M059J (cell line): ENCODE results near the gene TBC1D10A. TPM values are rescaled to one million over a fixed set of nuclear protein-coding genes. Genes with fewer than 3 reads are reported as not detected.

Experiments
- DNase-seq: peaks from one replicate; pipeline ENCODE4 v3.0.0-alpha.2; 2012; ENCODE audit warnings: low read depth
- total RNA-seq: library from RNA; depleted of rRNA; stranded (reverse); fragments of >200 nt; shearing (Covaris generic); gene quantifications from 2 replicates; pipeline ENCODE4 v1.2.3, GENCODE V29; 2014; rRNA removed

Gene TBC1D10A
- total RNA-seq, 1 experiment from 2014 or later, result 20.9 TPM

DNA sequence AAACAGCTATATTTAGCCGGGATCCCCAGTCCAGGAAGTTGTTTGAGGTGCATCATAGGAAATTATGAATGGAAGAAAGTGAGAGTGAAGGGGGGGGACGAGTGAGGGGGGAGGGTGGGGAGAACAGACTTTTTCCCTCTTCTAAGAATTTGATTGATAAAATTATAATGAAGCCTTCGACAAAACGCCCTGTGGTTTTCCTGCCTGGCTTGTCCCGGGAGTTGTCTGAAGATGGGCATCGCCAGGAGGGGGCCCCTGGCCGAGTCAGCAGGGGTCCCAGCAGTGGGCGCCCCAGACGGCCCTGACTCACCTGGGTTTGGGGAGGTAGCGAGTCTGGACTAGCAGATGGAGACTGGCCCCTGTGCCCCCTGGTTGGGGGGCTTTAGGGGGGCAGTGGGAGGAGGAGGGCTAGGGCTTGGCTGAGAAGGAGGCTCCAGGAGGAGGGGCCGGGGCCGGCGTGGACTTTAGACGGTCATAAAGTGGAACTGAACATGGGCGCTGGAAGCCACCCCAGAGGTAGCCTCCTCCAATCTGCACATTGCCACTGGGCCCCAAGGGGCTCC, 79.8 kb downstream of the TBC1D10A start:
- DNase-seq, result no peak

DNA sequence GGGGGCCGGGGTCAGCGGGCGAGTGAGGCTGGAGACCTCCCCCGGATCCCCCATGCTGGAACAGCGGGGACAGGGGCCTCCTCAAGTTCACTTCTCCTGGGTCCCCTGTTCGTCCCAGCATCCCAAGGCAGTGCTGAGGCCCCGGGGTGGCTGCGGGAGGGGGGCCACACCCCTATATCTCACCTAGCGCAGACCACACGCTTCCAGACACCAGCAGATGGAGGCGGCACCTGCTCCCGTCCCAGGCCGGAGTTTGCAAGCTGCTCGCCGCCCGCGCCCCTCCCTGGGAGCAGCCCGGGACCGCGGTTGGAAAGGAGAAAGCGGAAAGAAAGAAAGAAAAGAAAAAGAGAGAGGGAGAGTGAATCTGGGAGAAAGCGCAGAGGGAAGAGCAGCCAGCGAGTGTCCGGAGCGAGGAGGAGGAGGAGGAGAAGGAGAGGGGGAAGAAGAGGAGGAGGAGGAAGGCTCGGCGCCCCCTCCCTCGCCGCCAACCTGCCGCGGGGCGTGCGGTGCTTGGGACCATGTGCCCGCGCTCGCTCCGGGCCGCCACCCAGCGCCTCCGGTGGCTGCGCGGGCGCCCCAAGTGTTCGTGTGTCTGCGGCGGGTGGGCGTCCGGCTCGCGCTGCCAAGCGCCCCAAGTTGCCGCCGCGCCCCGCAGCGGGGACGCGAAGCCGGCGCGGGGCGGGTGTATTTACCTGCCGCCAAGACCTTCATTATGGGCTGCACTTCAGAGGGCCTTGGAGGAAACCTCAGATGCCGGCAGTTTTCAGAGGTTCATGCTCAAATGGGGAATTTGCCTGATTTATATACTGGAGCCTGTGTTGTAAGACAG, 80.5 kb downstream of the TBC1D10A start, which contains the start of gene LIF:
Gene LIF, minus strand, starts transcription at position 775 of the 829 bp plus-strand sequence. Its CDS starts 64 bp downstream, at position 711.
- DNase-seq, result peak; percentile 66

DNA sequence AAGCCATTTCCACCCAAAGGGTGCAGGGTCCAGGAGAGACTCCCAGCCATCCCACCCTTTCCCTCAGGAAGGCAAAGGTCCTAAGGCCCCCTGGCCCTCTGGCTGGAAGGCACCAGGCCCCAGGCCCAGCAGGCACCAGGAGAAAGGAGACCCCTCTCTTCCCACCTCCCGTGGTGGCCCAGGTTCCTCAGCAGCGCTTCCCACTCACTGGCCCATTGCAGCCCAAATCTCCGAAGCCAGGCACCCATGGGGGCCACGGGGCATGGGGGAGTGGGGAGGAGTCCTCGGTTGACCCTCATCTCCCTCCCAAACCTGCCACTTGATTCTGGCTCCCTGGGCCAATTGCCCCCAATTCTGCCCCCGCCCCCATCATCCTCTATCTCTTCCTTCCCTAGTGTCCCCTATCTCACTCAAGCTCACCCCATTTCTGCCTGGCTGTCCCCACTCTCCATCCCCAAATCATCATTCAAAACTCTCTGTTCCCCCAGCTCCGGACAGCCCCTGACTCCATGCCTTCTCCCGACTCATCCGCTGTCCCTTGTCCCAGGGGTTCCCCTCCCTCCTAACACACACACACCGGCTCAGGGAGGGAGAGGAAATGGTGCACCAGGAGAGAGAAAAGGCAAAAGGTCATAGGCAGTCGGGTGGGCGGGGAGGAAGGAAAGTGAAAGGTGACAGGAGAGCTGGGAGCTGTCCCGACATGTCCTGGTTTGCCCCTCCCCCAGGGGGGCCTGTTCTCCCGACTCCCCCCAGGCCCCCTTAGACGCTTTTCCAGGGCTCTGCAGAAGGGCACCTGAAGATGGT, 81.4 kb downstream of the TBC1D10A start:
- no peak for DNase-seq

DNA sequence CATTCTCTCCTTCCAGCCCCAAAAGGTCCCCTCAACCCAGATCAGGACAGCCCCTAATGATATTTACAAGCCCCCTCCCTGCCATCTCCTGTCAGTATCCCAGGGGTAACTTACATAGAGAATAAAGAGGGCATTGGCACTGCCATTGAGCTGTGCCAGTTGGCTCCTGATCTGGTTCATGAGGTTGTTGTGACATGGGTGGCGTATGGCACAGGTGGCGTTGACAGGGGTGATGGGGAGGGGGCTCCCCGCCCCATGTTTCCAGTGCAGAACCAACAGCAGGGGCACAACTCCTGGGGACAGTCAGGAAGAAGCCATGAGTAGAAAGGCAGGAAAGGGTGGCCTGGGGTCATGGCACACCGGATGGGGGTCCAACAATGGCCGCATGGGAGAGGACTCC, 82.1 kb downstream of the TBC1D10A start:
- DNase-seq, result no peak

DNA sequence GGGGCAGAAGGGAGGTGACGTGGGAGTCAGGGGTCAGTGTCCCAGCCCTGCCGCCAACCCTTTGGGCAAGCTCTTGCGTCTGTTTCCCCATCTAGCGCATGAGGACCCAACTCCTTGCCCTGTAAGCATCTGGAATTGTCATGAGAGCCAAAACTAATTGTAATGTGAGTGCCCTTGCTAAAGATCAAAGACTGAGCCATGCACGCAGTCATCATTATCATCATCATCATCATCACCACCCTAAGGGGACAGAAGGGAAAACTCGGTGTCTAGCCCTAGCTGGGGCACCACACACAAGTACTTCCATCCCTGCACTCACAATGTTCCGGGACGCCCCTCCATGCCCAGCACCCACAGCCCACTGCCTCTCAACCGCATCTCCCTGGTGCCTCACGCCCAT, 82.7 kb downstream of the TBC1D10A start:
- no peak for DNase-seq

DNA sequence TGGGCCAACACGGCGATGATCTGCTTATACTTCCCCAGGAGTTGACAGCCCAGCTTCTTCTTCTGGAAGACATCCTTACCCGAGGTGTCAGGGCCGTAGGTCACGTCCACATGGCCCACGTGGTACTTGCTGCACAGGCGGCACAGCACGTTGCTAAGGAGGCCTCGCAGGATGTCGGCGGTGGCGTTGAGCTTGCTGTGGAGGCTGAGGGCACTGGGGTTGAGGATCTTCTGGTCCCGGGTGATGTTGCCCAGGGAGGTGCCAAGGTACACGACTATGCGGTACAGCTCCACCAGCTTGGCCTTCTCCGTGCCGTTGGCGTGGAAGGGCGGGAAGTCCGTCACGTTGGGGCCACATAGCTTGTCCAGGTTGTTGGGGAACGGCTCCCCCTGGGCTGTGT, 83.1 kb downstream of the TBC1D10A start:
- DNase-seq, result no peak

Other genes starting within 250 kb of the TBC1D10A start
- gene HORMAD2, start 246.5 kb downstream of the TBC1D10A start, total RNA-seq, result 0.22 TPM in 1 of 2 replicates, not detected in the other
- 7.5 and 9.9 TPM in 2 replicates for gene LIF, start 80.2 kb downstream of the TBC1D10A start, total RNA-seq
- gene OSM, start 60.1 kb downstream of the TBC1D10A start, total RNA-seq, result not detected in 2 replicates
- 2.8 and 4.5 TPM in 2 replicates for gene CASTOR1, start 37.4 kb downstream of the TBC1D10A start, total RNA-seq
- 25.9 and 52.2 TPM in 2 replicates for gene SF3A1, start 30.0 kb upstream of the TBC1D10A start, total RNA-seq
- 0.76 and 3.7 TPM in 2 replicates for gene CCDC157, start 30.1 kb upstream of the TBC1D10A start, total RNA-seq
- gene RNF215, start 60.5 kb upstream of the TBC1D10A start, total RNA-seq, result 15.1 and 17.4 TPM in 2 replicates
- 15.1 and 31.3 TPM in 2 replicates for gene SEC14L2, start 70.1 kb upstream of the TBC1D10A start, total RNA-seq
- 10.0 and 12.1 TPM in 2 replicates for gene MTFP1, start 98.8 kb upstream of the TBC1D10A start, total RNA-seq
- gene SEC14L3, start 145.1 kb upstream of the TBC1D10A start, total RNA-seq, result not detected in 2 replicates
- not detected in 2 replicates for gene SEC14L4, start 178.8 kb upstream of the TBC1D10A start, total RNA-seq
- gene SEC14L6, start 219.8 kb upstream of the TBC1D10A start, total RNA-seq, result not detected in 2 replicates
- not detected in 2 replicates for gene GAL3ST1, start 247.7 kb upstream of the TBC1D10A start, total RNA-seq